ENCODE results near the gene HEATR5B. TPM values are rescaled to one million over a fixed set of nuclear protein-coding genes. Genes with fewer than 3 reads are reported as not detected.
"Not testable (repeated sequence)": the region's sequence is repeated elsewhere in the genome, so short reads cannot be mapped to it uniquely, and the experiment has no call there.

Gene HEATR5B
- total RNA-seq, 1 donor = 32.5 TPM

GRCh38 chr2:36952748-36953197 is 131.4 kb downstream of the HEATR5B start:
- Histone ChIP-seq H3K9me3 (ENCODE audit: low read depth, low read length) (no peaks in the 10 kb centered on the region), H3K27me3 (ENCODE audit: insufficient read depth, low read length) (no peaks in the 10 kb centered on the region), H3K4me1 (ENCODE audit: insufficient read depth, low read length) (no peaks in the 10 kb centered on the region), H3K4me3 (ENCODE audit: low read length) (no peak overlapping the region)

GRCh38 chr2:36951574-36951973 is 132.6 kb downstream of the HEATR5B start:
- Histone ChIP-seq H3K27me3 (ENCODE audit: insufficient read depth, low read length) (no peaks in the 10 kb centered on the region), H3K4me1 (ENCODE audit: insufficient read depth, low read length) (no peaks in the 10 kb centered on the region), H3K9me3 (ENCODE audit: low read depth, low read length) (no peaks in the 10 kb centered on the region), H3K4me3 (ENCODE audit: low read length) (no peak overlapping the region)

- no peak overlapping the region for H3K4me3 ChIP-seq (ENCODE audit: low read length)
- no peaks in the 10 kb centered on the region for H3K9me3 ChIP-seq (ENCODE audit: low read depth, low read length)
- no peaks in the 10 kb centered on the region for H3K27me3 ChIP-seq (ENCODE audit: insufficient read depth, low read length)
- no peaks in the 10 kb centered on the region for H3K4me1 ChIP-seq (ENCODE audit: insufficient read depth, low read length)
These were observed 133.1 kb downstream of the HEATR5B start for GRCh38 chr2:36951027-36951518.

- H3K4me3 ChIP-seq (ENCODE audit: low read length) = no peak overlapping the region
- no peaks in the 10 kb centered on the region for H3K27me3 ChIP-seq (ENCODE audit: insufficient read depth, low read length)
- H3K4me1 ChIP-seq (ENCODE audit: insufficient read depth, low read length) = no peaks in the 10 kb centered on the region
- no peaks in the 10 kb centered on the region for H3K9me3 ChIP-seq (ENCODE audit: low read depth, low read length)
These were observed 134.3 kb downstream of the HEATR5B start for GRCh38 chr2:36949845-36950244.

- not testable (repeated sequence) for H3K4me1 ChIP-seq (ENCODE audit: insufficient read depth, low read length); H3K4me3 ChIP-seq (ENCODE audit: low read length); H3K9me3 ChIP-seq (ENCODE audit: low read depth, low read length); H3K27me3 ChIP-seq (ENCODE audit: insufficient read depth, low read length)
These were observed 138.9 kb downstream of the HEATR5B start for GRCh38 chr2:36945240-36945639.

- H3K27me3 ChIP-seq (ENCODE audit: insufficient read depth, low read length) = no peaks in the 10 kb centered on the region
- H3K9me3 ChIP-seq (ENCODE audit: low read depth, low read length) = no peaks in the 10 kb centered on the region
These were observed 142.3 kb downstream of the HEATR5B start for GRCh38 chr2:36941867-36942266.

GRCh38 chr2:36936526-36936925 is 147.6 kb downstream of the HEATR5B start:
- not testable (repeated sequence) for H3K9me3 ChIP-seq (ENCODE audit: low read depth, low read length); H3K4me1 ChIP-seq (ENCODE audit: insufficient read depth, low read length); H3K27me3 ChIP-seq (ENCODE audit: insufficient read depth, low read length); H3K4me3 ChIP-seq (ENCODE audit: low read length)

More at GRCh38 chr2:36941867-36942266, 142.3 kb downstream of the HEATR5B start:
- Histone ChIP-seq H3K4me3 (ENCODE audit: low read length) (no peak overlapping the region), H3K4me1 (ENCODE audit: insufficient read depth, low read length) (no peaks in the 10 kb centered on the region)

GRCh38 chr2:36931688-36932087 is 152.5 kb downstream of the HEATR5B start:
- not testable (repeated sequence) for H3K4me3 ChIP-seq (ENCODE audit: low read length); H3K27me3 ChIP-seq (ENCODE audit: insufficient read depth, low read length); H3K9me3 ChIP-seq (ENCODE audit: low read depth, low read length); H3K4me1 ChIP-seq (ENCODE audit: insufficient read depth, low read length)

Other genes with a start within 250 kb of the HEATR5B start
- 18.5 TPM for gene STRN, start 117.8 kb downstream of the HEATR5B start, total RNA-seq
- 7.2 TPM for gene GPATCH11, start 146 bp upstream of the HEATR5B start, total RNA-seq
- gene EIF2AK2, start 72.6 kb upstream of the HEATR5B start, total RNA-seq = 40.8 TPM
- gene SULT6B1, start 104.3 kb upstream of the HEATR5B start, total RNA-seq = not detected
- 19.3 TPM for gene CEBPZOS, start 112.1 kb upstream of the HEATR5B start, total RNA-seq
- gene CEBPZ, start 147.2 kb upstream of the HEATR5B start, total RNA-seq = 78.4 TPM
- gene NDUFAF7, start 147.3 kb upstream of the HEATR5B start, total RNA-seq = 19.6 TPM
- gene PRKD3, start 240.5 kb upstream of the HEATR5B start, total RNA-seq = 67.9 TPM